ENCODE data around the gene ZSCAN1. TPM values are rescaled to one million over a fixed set of nuclear protein-coding genes. Genes with fewer than 3 reads are reported as not detected.

The ZSCAN1 gene
- total and polyA plus RNA-seq, 2 of the 4 experiments (the other 2 are of a cell fraction), result not detected

GRCh38 chr19:58098682-58098998 lies 64.8 kb downstream of the ZSCAN1 start:
- Histone ChIP-seq H2AK5ac (ENCODE audit: low read depth, low read length) (no peak overlapping the region), H3K4me2 (ENCODE audit: low read depth, low read length) (peak overlapping the region; percentile 85), H2BK20ac (ENCODE audit: low read depth, low read length) (no peak overlapping the region), H3K27me3 (ENCODE audit: control insufficient read depth, insufficient read depth, low read length) (no peaks in the 10 kb centered on the region), H2BK5ac (ENCODE audit: low read depth, low read length, poor library complexity, severe bottlenecking) (no peak overlapping the region), H4K91ac (ENCODE audit: insufficient read depth, low read depth, low read length) (no peak overlapping the region), H2BK120ac (ENCODE audit: low read depth, low read length) (no peak overlapping the region), H3K4ac (ENCODE audit: low read depth, low read length) (no peak overlapping the region), H3K9me3 (ENCODE audit: control insufficient read depth, insufficient read depth, low read length) (peaks cover 44% of the 10 kb centered on the region), H3K4me3 (ENCODE audit: insufficient read depth, low read depth, low read length) (peak overlapping the region; percentile 42), H4K5ac (ENCODE audit: low read depth, low read length) (no peak overlapping the region), H3K9me1 (ENCODE audit: insufficient read depth, low read length) (no peaks in the 10 kb centered on the region), H3K18ac (ENCODE audit: low read depth, low read length) (no peak overlapping the region), H4K8ac (ENCODE audit: low read depth in 2 of 2, low read length in 2 of 2) (no peak overlapping the region), H3K23ac (ENCODE audit: low read depth, low read length) (no peak overlapping the region), H3K27ac (ENCODE audit: insufficient read depth, low read length) (no peak overlapping the region), H3K4me1 (ENCODE audit: control insufficient read depth, insufficient read depth, low read length) (no peaks in the 10 kb centered on the region), H4K20me1 (ENCODE audit: insufficient read depth, low read length) (no peaks in the 10 kb centered on the region), H3K9ac (ENCODE audit: low read depth, low read length) (no peak overlapping the region; the same call in 1 of the 2 replicates), H3K36me3 (ENCODE audit: control insufficient read depth, insufficient read depth, low read length) (peaks cover 2% of the 10 kb centered on the region; the same call in 1 of the 2 replicates), H2AFZ (replicated peaks; ENCODE audit: low read length, poor library complexity) (peak overlapping the region; percentile 97), H3K14ac (replicated peaks; ENCODE audit: low read depth, low read length) (0 out of 2 replicates have a peak overlapping the region, but pooled peaks have one; percentile 40), H3K56ac (ENCODE audit: extremely low read depth, insufficient read depth, low read length) (no peak overlapping the region), H3K79me1 (ENCODE audit: low read depth in 1 of 2, low read length in 2 of 2) (no peaks in the 10 kb centered on the region), H2BK15ac (ENCODE audit: low read depth, low read length) (no peak overlapping the region), H2AK9ac (replicated peaks; ENCODE audit: low read depth, low read length, poor library complexity) (no peak overlapping the region)
- ChIA-PET POLR2A (ENCODE audit: unreplicated experiment) (no interaction called here), CTCF (interaction anchor here (0.5 kb wide), 1 partner anchor 25 kb away, joined by 7 read pairs; no protein-coding TSS in a partner anchor)
- in situ Hi-C loops (cut with MboI; ENCODE audit: low sequenced_read_pairs) (no loop called here), intact Hi-C loops (cut with micrococcal nuclease) (no loop called here), dilution Hi-C loops (cut with HindIII; ENCODE audit: low sequenced_read_pairs, unreplicated experiment) (no loop called here)
- DNase-seq (no peak), ATAC-seq (ENCODE audit: low read depth) (no peak)
- no CpG with 5 or more reads among the region's 2 CpGs for WGBS, 2 experiments (ENCODE audit: extremely low coverage in 2 of 2, insufficient read length in 1 of 2)
- BruUV-seq (replicated peaks), result no TSS peak
- TF ChIP-seq ELK1 (IDR thresholded peaks at IDR 0.05; ENCODE audit: borderline replicate concordance, low read depth, low read length) (no peak), BHLHE40 (IDR thresholded peaks at IDR 0.05; ENCODE audit: low read depth, low read length) (no peak), NFE2L2 (IDR thresholded peaks at IDR 0.05; ENCODE audit: low read depth, low read length) (no peak), POLR2A (IDR thresholded peaks at IDR 0.05; ENCODE audit: low read depth, low read length) (no peak), MAFK (IDR thresholded peaks at IDR 0.05; ENCODE audit: low read depth, low read length) (no peak), CEBPB (IDR thresholded peaks at IDR 0.05; ENCODE audit: low read depth, low read length) (no peak), RAD21 (IDR thresholded peaks at IDR 0.05; ENCODE audit: low read length) (no peak), RFX5 (IDR thresholded peaks at IDR 0.05; ENCODE audit: low read depth, low read length) (no peak), USF2 (IDR thresholded peaks at IDR 0.05; ENCODE audit: low read depth, low read length) (no peak), MXI1 (IDR thresholded peaks at IDR 0.05; ENCODE audit: borderline replicate concordance, low read depth, low read length) (no peak), FOS (IDR thresholded peaks at IDR 0.05; ENCODE audit: low read depth, low read length) (no peak), RCOR1 (IDR thresholded peaks at IDR 0.05; ENCODE audit: insufficient replicate concordance, low read length) (no peak), SMC3 (IDR thresholded peaks at IDR 0.05; ENCODE audit: low read depth, low read length) (no peak), CHD1 (IDR thresholded peaks at IDR 0.05; ENCODE audit: low read depth, low read length) (no peak), MAZ (IDR thresholded peaks at IDR 0.05; ENCODE audit: borderline replicate concordance, low read depth, low read length) (no peak)
- TF ChIP-seq, protein P1, sequence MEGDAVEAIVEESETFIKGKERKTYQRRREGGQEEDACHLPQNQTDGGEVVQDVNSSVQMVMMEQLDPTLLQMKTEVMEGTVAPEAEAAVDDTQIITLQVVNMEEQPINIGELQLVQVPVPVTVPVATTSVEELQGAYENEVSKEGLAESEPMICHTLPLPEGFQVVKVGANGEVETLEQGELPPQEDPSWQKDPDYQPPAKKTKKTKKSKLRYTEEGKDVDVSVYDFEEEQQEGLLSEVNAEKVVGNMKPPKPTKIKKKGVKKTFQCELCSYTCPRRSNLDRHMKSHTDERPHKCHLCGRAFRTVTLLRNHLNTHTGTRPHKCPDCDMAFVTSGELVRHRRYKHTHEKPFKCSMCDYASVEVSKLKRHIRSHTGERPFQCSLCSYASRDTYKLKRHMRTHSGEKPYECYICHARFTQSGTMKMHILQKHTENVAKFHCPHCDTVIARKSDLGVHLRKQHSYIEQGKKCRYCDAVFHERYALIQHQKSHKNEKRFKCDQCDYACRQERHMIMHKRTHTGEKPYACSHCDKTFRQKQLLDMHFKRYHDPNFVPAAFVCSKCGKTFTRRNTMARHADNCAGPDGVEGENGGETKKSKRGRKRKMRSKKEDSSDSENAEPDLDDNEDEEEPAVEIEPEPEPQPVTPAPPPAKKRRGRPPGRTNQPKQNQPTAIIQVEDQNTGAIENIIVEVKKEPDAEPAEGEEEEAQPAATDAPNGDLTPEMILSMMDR (conservative IDR thresholded peaks at IDR 0.05; ENCODE audit: low read depth, low read length), result no peak
